NCI-H510A (cell line): ENCODE data around the gene UBTD1.
"Not testable (repeated sequence)": the region's sequence is repeated elsewhere in the genome, so short reads cannot be mapped to it uniquely, and the experiment has no call there.

Experiments
- DNase-seq: peaks from one replicate; lab custom pipeline; 2025; lab: John Stamatoyannopoulos, UW

The UBTD1 gene

DNA sequence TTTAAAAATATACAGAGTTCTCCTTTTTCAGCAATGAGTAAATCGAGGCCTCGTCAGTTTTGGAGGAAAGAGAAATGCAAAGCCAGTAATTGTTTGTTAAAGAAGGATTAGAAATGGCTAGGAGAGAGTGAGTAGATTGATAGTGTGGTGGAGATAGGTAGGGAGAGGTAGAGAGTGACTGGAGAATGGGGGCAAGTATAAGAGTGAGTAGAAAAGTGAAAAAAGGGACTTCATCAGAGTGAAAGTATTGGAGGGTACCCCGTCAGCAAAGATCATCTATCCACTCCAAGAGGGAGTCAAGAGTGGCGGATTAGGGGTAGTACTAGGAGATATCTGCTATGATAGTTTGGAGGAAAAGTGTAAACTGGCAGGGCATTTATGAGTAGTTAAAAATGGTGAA lies 64.6 kb downstream of the UBTD1 start:
- DNase-seq = no peak

DNA sequence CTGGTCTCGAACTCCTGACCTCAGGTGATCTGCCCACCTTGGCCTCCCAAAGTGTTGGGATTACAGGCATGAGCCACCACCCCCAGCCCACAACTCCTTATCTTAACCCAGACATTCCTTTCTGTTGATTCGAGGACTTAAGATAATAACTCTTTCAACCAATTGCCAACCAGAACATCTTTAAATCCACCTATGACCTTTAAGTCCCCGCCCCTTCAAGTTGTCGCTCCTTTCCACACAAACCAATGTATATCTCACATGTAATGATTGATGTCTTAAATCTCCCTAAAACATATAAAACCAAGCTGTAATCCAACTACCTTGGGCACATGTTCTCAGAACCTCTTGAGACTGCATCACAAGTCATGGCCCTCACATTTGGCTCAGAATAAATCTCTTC lies 66.1 kb downstream of the UBTD1 start:
- no peak for DNase-seq

DNA sequence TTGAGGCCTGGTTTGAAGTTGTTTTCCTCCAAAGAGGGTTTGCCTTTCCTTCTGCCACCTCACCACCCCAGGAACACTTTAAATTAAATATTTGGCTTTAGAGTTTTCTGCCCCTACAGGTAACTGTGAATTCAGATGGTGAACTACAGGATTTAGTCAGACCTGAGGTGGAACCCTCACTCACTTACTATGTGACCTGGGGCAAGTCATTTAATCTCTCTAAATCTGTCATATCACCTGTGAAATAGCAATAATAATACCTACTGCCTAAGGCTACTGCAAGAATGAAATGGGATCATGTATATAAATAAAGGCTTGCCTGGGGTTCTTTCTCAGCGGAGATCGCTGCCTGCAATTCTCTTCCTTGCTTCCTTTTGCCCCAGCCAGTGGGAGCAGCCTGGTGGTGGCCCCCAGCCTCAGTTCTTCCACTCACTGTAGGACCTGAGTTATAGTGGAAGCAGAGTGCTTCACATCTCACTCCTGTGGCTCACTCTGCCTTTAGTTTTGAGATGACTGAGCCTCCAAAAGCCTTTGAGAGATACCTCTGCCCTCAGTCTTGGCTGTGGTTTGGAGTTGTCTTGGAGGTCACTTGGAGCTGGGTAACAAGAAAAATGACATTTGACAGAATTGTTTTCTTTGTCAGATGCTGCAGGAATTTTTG lies 67.7 kb downstream of the UBTD1 start:
- no peak for DNase-seq

DNA sequence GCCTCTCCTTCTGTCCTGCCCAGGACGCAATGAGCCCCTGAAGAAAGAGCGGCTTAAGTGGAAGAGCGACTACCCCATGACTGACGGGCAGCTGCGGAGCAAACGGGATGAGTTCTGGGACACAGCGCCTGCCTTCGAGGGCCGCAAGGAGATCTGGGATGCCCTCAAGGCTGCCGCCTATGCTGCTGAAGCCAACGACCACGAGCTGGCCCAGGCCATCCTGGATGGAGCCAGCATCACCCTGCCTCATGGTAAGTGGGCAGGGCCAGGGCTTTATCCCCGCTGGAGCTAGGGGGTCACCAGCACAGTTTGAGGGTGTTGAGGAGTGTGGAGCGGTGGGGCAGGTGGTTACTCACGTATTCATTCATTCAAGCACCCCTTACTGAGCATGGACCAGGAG lies 69.2 kb downstream of the UBTD1 start:
- DNase-seq = no peak

DNA sequence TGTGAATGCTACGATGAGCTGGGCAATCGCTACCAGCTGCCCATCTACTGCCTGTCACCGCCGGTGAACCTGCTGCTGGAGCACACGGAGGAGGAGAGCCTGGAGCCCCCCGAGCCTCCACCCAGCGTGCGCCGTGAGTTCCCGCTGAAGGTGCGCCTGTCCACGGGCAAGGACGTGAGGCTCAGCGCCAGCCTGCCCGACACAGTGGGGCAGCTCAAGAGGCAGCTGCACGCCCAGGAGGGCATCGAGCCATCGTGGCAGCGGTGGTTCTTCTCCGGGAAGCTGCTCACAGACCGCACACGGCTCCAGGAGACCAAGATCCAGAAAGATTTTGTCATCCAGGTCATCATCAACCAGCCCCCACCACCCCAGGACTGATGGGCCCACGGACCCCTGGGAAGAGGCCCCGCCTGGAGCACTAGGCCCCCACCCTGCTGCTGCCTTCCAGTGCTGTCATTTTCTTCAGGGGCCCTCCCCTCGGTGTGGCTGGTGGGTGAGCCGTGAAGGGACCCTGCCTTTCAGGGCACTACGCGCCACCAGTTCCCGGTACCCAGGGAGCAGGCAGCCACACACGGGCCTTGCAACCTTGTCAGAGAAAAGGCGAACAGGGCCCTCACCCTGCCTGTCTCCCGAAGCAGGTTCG lies 71.5 kb downstream of the UBTD1 start:
- no peak for DNase-seq

DNA sequence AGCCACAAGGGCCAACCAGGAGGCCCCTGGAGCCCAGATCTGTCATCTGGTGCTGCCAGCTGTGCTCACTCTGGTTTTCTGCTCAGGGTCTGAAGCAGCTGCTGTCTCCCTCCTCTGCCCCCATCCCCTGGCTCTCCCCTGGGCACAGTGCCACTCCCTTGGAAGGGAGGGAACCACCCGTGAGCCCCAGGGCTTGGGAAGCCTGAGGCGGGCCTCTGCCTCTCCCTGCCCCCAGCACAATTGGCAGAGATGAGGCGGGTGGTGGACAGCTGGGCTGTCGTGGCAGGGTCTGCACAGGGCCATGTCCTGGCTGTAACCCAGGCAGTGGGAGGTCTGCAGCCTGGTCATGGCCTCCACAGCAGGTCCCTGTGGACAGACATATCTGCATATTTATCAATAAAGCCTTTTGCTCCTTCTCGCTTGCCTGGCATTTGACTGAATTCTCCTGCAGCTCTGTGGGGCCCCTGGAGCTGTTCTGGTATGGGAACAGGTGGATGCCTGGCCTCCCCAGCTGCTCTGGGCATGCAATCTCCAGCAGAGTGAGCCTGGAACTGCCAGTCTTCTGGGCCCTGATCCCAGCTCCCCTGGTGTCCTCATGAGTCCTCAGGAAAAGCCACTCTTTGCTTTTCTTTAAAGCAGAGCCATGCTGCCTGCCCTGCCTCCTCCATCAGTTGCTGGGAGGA lies 72.2 kb downstream of the UBTD1 start:
- no peak for DNase-seq

DNA sequence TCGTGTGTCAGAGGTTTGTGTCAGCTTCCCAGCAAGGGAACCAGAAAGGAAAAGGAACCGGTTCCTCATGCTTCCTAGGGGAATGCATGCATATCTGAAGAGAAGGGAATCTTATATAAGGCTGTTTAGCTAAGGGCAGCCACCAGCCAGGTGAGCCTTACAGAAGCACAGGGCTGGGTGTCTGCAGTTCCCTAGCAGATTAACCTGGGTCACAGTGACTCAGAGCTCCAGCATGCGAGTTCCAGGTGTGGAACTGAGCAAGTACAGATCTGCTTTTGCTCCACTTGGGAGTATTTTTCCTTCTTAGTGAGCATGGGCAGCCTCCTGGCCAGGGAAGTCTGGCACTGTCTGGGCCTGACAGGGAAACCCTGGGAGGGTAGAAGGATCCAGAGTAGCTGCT lies 72.9 kb downstream of the UBTD1 start:
- DNase-seq = no peak

DNA sequence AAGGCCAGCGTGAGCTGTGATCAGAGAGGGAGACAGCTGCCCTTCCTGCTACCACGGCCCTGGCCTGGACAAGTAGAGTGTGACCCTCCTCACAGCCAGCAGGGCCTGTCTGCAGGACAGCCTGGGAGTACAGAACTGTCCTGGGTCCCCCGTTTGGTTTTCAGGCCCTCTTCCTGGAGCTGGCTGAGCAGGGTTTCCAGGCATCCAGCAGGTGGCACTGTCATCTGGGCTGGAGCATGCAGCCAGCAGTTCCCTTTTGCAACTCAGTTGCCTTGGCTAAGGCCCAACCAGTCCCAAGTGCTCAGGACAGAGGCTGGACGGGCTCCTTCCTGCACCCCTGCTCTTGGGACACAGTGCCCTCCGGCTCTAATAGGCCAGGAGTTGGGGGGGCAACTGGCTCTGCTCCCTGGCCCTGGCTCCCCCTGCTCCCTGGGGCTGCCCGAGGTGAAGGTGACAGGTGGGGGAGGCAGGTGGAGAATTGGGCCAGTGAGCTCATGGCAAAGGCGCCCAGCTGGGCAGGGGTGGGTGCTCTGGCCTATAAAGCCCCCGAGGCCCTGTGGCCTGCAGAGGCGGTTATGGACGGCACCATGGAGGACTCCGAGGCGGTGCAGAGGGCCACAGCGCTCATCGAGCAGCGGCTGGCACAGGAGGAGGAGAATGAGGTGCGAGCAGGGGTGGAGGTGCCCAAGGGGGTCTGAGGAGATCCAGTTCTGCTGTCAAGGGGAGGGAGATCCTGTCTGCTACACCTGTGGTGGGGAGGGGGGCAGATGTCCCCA lies 73.7 kb downstream of the UBTD1 start, which contains the start of gene ANKRD2:
ANKRD2 (plus strand) TSS at position 566 of the 776 bp plus-strand sequence; CDS start at position 576, 10 bp downstream.
- no peak for DNase-seq

DNA sequence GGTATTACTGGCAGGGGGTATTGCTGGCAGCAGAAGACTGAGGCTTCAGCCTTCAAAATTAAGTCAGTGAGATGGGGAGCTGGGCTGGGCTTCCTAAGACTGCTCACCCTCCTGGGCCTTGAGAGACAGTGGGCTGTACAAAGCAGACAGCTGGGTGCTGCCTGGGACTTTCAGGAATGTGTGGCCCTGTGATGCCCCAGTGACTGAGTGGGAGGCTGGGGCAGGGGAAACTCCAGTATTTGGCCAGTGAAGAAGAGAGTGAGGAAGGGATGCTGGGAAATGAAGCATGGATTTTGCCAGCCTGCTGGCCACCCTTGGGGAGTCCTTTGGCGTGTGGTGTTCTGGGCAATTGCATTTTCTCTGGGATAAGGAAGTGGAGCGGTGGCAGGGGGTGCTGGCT lies 74.3 kb downstream of the UBTD1 start:
- DNase-seq = no peak

DNA sequence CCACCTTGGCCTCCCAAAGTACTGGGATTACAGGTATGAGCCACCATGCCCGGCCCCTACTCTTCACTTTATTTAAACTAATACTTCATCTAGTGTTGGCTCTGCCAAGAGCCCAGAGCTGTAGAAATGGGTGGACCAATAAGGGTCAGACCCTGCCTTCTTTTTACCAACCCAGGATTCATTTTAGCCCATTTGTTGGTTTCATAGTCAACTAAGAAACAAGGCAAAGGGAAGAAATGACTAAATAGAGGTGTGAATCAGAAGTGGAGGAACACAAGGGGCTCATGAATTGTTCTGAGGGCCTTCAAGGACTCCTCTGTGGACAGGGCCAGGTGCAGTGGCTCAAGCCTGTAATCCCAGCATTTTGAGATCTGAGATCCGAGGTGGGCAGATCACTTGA lies 74.9 kb downstream of the UBTD1 start:
- no peak for DNase-seq

DNA sequence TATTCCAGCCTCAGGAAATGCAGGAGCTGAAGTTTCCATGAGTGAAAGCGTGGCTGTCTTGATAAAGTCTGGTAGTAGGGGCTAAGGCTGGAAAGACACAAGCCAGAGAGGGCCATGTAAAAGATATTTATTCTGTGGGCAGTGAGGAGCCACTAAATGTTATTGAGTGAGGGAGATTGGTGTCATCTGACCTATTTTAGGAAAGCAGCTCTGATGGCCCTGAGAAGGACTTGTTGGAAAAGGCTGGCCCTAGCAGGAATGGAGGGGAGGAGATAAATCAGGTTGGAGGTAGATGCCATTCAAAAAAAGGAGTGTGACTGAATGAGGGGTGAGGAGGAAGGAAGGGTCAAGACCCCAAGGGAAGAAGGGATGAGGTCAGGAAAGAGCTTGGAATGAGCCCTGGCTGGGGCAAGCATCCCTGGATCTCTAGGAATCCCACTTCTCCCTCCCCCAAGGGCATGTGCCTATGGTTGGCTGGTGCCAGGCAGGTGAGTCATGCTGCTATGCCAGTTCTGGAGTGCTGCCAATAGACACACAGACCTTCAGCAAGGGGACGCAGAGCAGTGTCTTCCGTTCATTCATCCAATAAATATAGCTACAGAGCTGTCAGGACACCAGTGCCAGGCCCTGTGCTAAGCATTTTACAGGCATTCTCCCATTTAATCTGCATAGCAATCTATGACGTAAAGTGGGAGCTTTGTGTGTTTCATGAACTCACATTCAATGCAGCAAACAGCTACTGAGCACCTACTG lies 75.8 kb downstream of the UBTD1 start:
- peak; percentile 76 for DNase-seq

DNA sequence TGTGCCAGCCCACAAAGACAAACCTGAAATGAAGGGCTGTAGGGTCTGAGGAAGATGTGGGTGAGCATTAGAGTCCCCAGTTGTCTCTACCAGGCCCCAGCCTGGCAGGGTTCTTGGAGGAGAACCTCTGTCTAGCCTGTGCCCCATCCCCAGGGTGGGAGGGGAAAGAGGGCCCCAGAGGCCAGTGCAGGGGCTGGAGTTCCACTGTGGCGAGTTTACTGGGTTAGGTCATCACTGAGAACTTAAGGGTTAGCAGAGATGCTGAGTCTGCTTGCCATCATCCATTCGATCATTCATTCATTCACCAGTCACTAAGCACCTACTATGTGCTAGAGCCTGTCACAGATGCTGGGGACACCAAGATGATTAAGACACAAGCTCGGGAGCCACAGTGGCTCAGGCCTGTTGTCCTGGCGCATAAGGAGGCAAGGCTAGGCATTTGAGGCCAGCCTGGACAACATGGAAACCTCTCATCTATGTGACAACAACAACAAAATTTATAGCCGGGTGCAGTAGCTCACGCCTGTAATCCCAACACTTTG lies 76.5 kb downstream of the UBTD1 start:
- no peak for DNase-seq

DNA sequence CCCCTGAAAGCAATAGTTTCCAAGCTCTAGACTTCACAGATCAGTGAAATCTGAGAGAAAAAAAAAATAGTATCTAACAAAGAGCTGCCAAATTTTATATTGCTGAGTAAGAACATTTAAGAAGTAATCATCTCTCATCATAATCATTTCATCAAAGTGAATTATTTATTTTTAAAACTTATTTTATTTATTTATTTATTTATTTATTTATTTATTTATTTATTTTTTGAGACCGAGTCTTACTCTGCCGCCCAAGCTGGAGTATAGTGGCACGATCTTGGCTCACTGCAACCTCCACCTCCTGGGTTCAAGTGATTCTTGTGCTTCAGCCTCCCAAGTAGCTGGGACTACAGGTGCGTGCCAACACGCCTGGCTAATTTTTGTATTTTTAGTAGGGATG lies 77.8 kb downstream of the UBTD1 start:
- not testable (repeated sequence) for DNase-seq

DNA sequence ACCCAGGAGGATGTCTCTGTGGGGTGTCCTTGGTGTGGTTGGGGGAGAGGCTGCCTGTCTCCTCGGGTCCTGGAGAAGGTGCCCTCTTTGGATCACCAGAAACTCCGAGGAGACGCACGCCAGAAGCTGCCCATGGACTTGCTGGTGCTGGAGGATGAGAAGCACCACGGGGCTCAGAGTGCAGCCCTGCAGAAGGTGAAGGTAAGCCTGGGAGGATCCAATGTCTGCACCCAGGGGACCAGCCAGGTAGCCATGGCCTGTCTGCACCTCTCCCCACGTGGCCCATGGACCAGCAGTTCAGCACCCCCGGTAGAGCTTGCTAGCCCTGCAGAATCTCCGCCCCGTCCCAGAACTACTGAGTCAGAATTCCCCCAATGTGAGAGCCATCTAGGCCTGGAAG lies 79.0 kb downstream of the UBTD1 start:
- no peak for DNase-seq

DNA sequence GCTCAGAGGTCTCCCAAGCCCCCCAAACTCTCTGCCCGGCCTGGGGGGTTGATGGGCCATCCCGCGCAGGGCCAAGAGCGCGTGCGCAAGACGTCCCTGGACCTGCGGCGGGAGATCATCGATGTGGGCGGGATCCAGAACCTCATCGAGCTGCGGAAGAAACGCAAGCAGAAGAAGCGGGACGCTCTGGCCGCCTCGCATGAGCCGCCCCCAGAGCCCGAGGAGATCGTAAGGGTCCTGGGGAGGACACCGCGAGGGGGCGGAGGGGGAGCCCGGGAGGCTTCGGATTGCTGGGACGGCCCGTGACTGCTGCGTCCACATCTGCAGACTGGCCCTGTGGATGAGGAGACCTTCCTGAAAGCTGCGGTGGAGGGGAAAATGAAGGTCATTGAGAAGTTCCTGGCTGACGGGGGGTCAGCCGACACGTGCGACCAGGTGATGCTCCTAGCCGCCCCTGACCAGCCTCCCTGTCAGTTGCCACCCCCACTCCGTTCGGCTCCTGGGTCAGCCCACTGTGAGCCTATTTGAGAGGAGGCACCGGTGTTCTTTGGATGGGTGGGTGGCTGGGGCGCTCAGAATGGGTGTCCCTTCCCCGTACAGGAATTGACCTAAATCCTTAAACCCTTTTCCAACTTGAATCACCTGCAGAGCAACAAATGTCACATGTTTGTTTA lies 79.6 kb downstream of the UBTD1 start:
- no peak for DNase-seq

DNA sequence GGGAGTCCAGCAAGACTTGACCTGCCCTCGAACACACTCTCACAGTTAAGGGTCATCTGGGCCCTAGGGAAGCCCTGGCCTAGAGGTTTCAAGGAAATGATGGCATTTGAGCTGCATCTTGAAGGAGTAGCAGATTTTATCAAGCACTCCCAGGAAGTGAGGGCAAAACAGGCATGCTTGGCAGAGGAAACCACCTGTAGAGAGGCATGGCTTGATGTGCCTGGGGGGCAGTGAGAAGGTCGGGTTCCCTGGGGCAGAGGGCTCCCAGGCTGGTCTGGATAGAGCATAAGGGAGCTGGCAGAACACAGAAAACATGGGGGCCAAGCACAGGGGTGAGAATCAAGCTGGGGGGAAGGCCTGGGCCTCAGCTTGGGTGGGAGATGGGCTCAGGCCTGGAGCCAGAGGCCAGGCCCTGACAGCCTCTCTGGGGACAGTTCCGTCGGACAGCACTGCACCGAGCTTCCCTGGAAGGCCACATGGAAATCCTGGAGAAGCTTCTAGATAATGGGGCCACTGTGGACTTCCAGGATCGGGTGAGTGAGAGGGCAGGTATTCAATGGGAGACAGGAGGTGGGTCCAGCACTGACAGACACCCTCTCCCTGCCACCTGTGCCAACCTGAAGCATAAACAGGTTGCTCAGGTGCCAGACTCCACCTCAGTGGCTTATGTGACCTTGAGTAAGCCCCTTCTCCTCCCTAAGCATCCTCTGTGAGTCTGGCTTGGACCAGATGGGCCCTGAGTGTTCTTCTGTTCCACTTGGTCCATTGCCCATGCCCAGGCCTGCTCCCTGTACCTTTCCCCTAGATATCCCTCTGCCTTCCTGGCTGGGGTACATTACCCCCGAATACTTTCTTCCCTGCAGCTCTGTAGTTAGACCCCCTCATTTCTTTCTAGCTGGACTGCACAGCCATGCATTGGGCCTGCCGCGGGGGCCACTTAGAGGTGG lies 82.0 kb downstream of the UBTD1 start:
- DNase-seq = no peak

DNA sequence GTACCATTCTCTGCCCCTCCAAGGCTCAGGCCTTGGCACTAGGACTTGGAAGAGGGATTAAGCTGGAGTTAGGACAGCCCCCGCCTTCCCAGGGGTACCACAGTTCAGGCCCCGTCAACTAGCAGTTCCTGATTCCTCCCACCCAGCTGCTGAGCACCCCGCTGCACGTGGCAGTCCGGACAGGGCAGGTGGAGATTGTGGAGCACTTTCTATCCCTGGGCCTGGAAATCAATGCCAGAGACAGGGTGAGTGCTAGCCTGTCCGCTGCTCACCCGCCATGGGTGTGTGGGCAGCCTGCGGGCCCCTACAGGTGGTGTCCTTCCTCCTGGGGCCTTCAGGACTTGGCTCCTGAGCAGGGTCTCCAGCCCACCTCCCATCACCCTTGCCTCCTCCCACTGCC lies 83.4 kb downstream of the UBTD1 start:
- DNase-seq = no peak

DNA sequence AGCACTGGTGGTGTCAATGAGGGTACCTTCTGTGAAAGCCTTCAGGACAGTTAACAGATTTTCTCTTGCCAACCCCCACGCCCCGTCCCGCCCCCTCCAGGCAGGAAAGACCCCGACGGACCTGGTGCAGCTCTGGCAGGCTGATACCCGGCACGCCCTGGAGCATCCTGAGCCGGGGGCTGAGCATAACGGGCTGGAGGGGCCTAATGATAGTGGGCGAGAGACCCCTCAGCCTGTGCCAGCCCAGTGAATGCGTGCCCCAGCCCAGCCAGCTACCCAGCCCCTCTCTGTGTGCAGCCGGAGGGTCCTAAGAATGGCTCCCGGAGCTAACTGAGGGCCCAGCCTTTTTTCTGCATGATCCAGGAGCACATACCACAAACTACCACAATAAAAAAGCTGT lies 84.8 kb downstream of the UBTD1 start:
- DNase-seq = no peak

DNA sequence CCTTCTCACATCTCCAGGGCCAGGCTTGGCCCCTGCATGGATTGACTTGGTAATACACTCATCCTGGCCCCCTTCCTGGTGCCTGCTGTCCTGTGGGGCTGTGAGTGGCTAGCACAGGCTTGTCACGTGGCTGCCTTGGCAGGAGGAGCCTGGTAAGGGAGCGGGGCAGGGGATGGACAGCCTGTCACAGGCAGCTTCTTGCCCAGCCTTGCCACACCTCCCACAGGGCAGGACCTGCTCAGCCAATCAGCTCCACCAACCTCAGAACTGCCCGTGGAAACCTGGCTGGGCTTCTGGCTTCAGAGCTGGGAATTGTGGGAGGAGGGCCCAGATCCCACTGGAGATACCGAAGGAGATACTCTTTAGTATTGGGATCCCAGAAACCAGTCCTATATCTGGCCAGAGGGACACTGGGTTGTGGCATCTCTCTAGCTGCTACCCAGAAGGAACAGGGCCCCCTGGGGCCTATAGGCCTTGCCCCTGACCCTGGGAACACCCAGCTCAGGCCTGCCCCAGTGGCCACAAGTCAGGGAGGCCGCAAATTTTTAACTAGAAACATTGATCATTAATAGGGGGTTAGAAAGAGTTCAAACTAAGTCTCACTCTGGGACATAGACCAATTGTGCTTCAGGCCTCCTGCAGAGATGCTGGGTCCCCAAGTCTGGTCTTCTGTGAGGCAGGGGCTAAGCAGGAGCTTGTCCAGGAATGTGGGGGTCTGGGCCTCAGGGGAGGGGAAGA lies 85.5 kb downstream of the UBTD1 start, which contains the start of gene HOGA1:
HOGA1 (plus strand) TSS at position 330 of the 738 bp plus-strand sequence; CDS start at position 645, 315 bp downstream.
- peak; percentile 24 for DNase-seq
